AG04449 (cell line): Measurements from ENCODE around the gene RNU1-1.
"Not testable (repeated sequence)": the region's sequence is repeated elsewhere in the genome, so short reads cannot be mapped to it uniquely, and the experiment has no call there.

Experiments used
- CTCF ChIA-PET: fragments of 350-600 bp; formaldehyde crosslinking; extraction: SDS; loops from one replicate; lab custom pipeline; 2021; ENCODE audit warnings: antibody characterized with exemption; lab: Yijun Ruan, JAX
- POLR2A ChIA-PET: fragments of 400-600, 350-600 bp; formaldehyde crosslinking; extraction: SDS; loops from one replicate; lab custom pipeline; 2020; ENCODE audit warnings: antibody characterized with exemption, inconsistent platforms; lab: Yijun Ruan, JAX
- DNase-seq: peaks from one replicate; pipeline ENCODE4 v3.0.0-alpha.2; 2010; ENCODE audit warnings: low read depth, low spot score
- H3K4me3 ChIP-seq: 2 replicates; pipeline ENCODE4 v1.5.1; 2011; ENCODE audit warnings: low read depth, mild to moderate bottlenecking, control low read depth, low read length

RNU1-1 gene

GRCh38 chr1:16514107-16515055, at the start of gene RNU1-1:
TSS of gene RNU1-1 (minus strand) at chr1:16514285.
- POLR2A ChIA-PET: interaction anchor here (0.7 to 2.1 kb wide), 5 partner anchors 14 to 391 kb away, joined by 3 to 13 read pairs (median 6); partner anchors contain the start of gene RNU1-2
- peak within 1 kb of the TSS; percentile 46 for H3K4me3 ChIP-seq
- CTCF ChIA-PET, DNase-seq: not testable (repeated sequence)

GRCh38 chr1:16561035-16561434, 47.0 kb upstream of the RNU1-1 start:
- CTCF ChIA-PET, DNase-seq, POLR2A ChIA-PET, H3K4me3 ChIP-seq: not testable (repeated sequence)

GRCh38 chr1:16560498-16560897, 46.4 kb upstream of the RNU1-1 start:
- H3K4me3 ChIP-seq, CTCF ChIA-PET, POLR2A ChIA-PET, DNase-seq: not testable (repeated sequence)

- CTCF ChIA-PET: interaction anchor here (1.2 kb wide), 1 partner anchor 61 kb away, joined by 3 read pairs; no protein-coding TSS in a partner anchor
- DNase-seq, POLR2A ChIA-PET: not testable (repeated sequence)
These were observed 45.6 kb upstream of the RNU1-1 start for GRCh38 chr1:16559688-16560087.

GRCh38 chr1:16557034-16557433, 42.9 kb upstream of the RNU1-1 start:
- POLR2A ChIA-PET, H3K4me3 ChIP-seq, CTCF ChIA-PET, DNase-seq: not testable (repeated sequence)

More at GRCh38 chr1:16559688-16560087, 45.6 kb upstream of the RNU1-1 start:
- not testable (repeated sequence) for H3K4me3 ChIP-seq

GRCh38 chr1:16553244-16553643, 39.2 kb upstream of the RNU1-1 start:
- DNase-seq, CTCF ChIA-PET, POLR2A ChIA-PET, H3K4me3 ChIP-seq: not testable (repeated sequence)

GRCh38 chr1:16550212-16550918, 36.3 kb upstream of the RNU1-1 start:
- DNase-seq, CTCF ChIA-PET, POLR2A ChIA-PET, H3K4me3 ChIP-seq: not testable (repeated sequence)

GRCh38 chr1:16549545-16549944, 35.5 kb upstream of the RNU1-1 start:
- H3K4me3 ChIP-seq, POLR2A ChIA-PET, CTCF ChIA-PET: not testable (repeated sequence)

GRCh38 chr1:16547502-16548241, 33.6 kb upstream of the RNU1-1 start:
- CTCF ChIA-PET, H3K4me3 ChIP-seq, POLR2A ChIA-PET, DNase-seq: not testable (repeated sequence)

More at GRCh38 chr1:16549545-16549944, 35.5 kb upstream of the RNU1-1 start:
- DNase-seq: not testable (repeated sequence)

- POLR2A ChIA-PET, H3K4me3 ChIP-seq, CTCF ChIA-PET, DNase-seq: not testable (repeated sequence)
These were observed 31.6 kb upstream of the RNU1-1 start for GRCh38 chr1:16545682-16546095.

GRCh38 chr1:16540421-16540893, 26.4 kb upstream of the RNU1-1 start:
- POLR2A ChIA-PET, DNase-seq, CTCF ChIA-PET, H3K4me3 ChIP-seq: not testable (repeated sequence)

- H3K4me3 ChIP-seq, DNase-seq, POLR2A ChIA-PET, CTCF ChIA-PET: not testable (repeated sequence)
These were observed 23.4 kb upstream of the RNU1-1 start for GRCh38 chr1:16537528-16537927.

GRCh38 chr1:16536796-16537195, 22.7 kb upstream of the RNU1-1 start:
- H3K4me3 ChIP-seq, POLR2A ChIA-PET, CTCF ChIA-PET, DNase-seq: not testable (repeated sequence)

GRCh38 chr1:16535898-16536297, 21.8 kb upstream of the RNU1-1 start:
- DNase-seq, POLR2A ChIA-PET, CTCF ChIA-PET, H3K4me3 ChIP-seq: not testable (repeated sequence)

- H3K4me3 ChIP-seq, CTCF ChIA-PET, POLR2A ChIA-PET, DNase-seq: not testable (repeated sequence)
These were observed 21.4 kb upstream of the RNU1-1 start for GRCh38 chr1:16535487-16535886.
